Stimulated activated CD4-positive, alpha-beta T cell treated with anti-CD3 and anti-CD28 coated beads, TNF-alpha, amount 100 ng/mL, for 24 hours (primary cell): ENCODE results near the gene SYNE3.

Source experiments
- DNase-seq, 3 experiments: peaks; one replicate each; pipeline ENCODE4 v3.0.0-alpha.2; 2020; ENCODE audit warnings: low read depth in 3 of 3

SYNE3 gene

DNA sequence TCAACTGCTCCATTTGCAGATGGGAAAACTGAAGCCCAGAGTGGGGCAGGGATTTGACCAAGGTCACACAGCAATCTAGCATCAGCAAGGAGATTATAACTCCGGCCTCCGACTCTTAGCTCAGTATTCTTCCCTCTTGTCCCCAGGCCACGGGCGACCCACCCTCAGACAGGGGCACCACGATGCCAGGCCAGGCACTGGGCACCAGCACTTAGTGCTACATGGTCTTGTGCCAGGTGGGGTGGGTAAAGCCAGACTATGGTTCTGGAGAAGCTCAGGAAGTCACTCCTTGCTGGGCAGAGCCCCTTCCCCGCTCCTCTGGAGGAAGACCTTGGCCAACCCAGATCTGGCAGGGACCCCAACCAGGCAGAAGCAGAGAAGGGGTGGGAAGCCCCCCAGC lies 41.5 kb downstream of the SYNE3 start:
- no peak for DNase-seq

DNA sequence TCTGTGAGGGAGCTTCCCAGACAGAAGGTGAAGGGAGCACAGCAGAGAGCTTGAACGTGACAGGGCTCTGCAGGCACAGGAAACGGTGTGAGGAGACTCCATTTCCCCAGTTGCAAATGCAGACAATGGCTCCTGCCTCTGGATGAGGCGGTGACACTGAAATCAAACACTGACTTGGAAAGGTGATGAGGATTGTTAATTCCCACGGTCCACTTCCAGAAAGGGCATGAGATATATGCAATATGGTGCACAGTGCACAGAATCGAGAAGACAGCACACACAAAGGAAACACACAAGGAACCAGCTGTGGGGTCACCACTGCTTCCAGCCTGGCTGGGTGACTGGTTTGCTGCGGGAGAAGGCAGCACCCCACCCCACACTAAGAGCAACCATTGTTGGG lies 42.0 kb downstream of the SYNE3 start:
- no peak for DNase-seq

DNA sequence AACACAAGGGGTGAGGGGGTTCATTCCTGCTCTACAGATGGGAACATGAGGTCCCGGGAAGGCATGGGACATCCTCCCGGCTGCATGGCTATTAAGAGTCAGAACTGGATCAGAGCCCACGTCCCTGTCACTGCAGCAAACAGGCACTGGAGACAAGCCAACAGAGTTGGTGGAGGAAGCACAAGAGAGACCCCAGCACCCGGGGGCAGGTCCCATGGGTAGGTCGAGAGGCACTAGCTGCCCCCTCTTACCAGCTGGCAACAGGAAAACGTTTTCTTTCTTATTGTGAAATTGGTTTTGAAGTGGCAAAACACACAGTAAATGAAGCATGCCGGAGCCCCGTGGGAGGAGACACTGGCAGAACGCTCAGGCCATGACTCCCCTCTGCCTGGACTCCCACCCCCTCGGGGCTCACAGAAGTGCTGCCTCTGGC lies 43.6 kb downstream of the SYNE3 start:
- no peak for DNase-seq

DNA sequence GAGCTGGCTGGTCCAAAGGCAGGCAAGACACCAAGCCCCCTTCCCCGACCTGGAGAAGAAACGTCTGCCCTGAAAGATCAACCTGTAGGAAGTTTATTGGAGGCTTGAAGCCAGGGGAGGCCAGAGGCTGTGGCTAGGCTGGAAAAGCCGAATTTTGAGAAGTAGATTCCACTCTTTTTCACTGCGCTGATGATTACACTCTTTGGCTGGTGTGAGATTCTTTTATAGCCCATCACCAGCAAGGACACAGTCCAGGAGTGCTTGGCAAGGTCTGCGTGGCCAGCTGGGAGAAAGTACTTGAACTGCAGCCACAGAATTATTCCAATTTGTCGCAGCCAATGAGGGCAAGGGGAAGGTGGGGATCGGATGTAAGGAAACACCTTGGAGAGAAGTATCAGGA lies 45.0 kb downstream of the SYNE3 start:
- no peak for DNase-seq

GRCh38 chr14:95471016-95471415 lies 45.4 kb downstream of the SYNE3 start:
- no peak for DNase-seq

DNA sequence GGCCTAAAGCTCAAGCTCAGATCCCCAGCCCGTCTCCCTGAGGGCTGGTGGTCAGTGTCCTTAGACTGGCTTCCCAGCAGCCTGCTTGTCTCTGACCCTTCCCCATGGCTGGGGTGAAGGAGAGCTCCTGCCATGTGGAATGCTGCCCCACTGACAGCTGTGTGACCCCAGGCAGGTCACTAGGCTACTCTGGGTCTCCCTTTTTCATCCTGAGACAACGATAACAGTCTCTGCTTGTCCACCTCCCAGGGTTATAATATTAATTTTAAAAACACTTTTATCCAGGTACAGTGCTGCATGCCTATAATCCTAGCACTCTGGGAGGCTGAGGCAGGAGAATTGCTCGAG lies 47.3 kb downstream of the SYNE3 start:
- no peak for DNase-seq

DNA sequence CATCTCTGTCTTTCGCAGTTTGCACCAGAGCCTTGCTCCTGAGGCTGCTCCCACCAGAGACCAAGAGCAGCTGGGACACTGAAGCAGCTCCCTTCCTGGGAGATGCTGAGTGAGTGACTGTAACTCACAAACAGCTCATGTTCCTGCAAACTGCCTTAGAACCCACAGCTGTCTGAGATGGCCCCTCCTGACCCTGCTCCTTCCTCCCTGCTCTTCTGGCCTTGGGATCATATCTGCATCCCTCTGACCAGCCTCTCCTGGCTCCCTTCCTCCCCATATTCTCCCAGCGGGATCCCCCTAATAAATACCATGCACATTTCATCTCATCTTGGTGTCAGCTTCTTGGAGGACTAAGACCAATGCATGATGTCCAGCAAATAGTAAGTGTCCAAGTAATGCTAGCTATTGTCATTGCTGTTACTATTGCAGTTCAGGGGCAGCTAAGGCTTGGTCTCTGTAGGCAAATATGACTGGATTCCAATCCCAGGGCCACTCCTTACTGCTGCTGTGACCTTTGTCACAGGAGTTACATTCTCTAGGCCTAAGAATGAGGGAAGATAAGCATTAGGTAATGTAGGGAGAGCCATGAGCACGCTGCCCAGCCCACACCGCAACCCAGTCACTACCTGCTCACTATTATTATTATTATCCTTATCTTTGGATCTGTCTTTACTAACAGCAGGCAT lies 47.9 kb downstream of the SYNE3 start:
- DNase-seq, result no peak

DNA sequence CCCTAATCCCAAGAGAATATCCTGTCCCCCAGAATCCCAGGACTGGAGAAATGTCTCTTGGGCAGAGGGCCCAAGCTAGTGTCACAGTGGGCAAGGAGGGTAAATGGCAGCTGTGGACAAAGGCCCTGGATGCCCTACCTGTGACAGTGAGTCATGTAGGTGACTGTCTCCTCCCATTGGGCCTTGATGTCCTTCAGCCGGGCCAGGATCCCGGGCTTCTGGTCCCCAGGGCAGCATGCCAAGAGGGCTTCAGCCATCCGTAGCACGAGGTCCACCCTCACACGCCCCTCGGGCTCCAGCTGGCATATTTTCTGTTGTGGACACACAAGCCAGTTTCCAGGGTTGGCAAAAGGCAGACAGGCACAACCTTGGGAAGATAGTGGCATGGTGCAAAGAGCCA lies 48.8 kb downstream of the SYNE3 start:
- no peak for DNase-seq

- no peak for DNase-seq
Measured at GRCh38 chr14:95467232-95467631, 49.2 kb downstream of the SYNE3 start.
